LNCaP clone FGC (cell line): ENCODE data around the gene KDSR.
A peak's percentile ranks its signal among the peaks of the same experiment; 100 is the strongest.

Experiments used
- DNase-seq: peaks from one replicate; pipeline ENCODE4 v3.0.0-alpha.2; 2011; ENCODE audit warnings: low read depth
- H3K4me3 ChIP-seq: 2 replicates; pipeline ENCODE4 v1.5.1; 2011; ENCODE audit warnings: mild to moderate bottlenecking, low read depth, low read length, control low read depth
- CTCF ChIP-seq: IDR thresholded peaks from 2 replicates; pipeline ENCODE4 v1.5.1; 2012; ENCODE audit warnings: mild to moderate bottlenecking; ENCODE audit not compliant: control insufficient read depth, insufficient read depth; ENCODE audit errors: extremely low read depth

Gene KDSR

DNA sequence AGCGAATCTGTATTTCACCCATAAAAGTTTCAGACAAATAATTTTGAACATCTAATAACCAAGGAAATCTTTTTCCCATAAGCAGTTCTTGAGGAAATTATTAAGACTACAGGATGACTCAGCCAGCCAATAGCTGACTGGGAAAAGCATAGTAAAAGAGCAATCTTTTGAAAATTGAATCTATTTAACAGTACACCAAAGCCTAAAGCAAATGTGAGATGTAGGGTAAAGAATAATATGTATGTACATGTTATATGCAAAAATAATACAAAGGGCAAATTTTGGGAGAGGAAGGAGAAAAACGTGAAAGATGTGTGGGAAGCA is 12.6 kb upstream of the KDSR start:
- DNase-seq, result no peak
- TF ChIP-seq CTCF, result no peak
- H3K4me3 ChIP-seq, result no peak overlapping the region

DNA sequence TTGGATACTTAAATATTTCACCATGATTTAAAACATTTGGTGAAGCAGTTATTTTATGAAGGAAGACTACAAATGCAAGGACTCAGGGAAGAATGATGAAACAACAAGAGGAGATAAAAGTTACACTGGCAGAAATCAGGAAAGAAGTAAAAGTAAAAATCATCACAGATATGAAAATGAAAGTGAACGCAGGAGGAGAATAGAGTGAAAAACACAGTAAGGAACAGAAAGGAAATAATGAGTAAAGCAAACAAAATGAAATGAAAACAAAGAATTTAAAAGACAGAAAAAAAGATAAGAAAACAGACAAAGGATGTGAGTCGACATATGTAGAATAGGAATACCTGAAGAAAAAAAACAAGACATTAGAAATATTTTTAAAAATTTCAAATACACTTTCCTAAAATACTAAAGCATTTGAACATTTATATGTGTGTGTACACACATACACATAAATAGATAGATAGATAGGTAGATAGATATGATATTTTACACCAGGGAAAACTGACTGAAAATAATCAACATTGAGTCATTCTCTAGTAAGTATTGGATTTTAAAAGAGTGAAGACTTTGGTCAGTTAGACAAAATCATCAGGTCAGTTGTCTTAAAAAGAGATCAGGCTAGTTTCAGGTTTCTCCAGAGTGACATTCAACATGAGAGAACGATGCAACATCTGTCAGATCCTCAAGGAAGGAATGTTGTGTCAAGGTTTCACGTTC is 12.1 kb upstream of the KDSR start:
- no peak for DNase-seq
- no peak overlapping the region for H3K4me3 ChIP-seq
- no peak for TF ChIP-seq CTCF

DNA sequence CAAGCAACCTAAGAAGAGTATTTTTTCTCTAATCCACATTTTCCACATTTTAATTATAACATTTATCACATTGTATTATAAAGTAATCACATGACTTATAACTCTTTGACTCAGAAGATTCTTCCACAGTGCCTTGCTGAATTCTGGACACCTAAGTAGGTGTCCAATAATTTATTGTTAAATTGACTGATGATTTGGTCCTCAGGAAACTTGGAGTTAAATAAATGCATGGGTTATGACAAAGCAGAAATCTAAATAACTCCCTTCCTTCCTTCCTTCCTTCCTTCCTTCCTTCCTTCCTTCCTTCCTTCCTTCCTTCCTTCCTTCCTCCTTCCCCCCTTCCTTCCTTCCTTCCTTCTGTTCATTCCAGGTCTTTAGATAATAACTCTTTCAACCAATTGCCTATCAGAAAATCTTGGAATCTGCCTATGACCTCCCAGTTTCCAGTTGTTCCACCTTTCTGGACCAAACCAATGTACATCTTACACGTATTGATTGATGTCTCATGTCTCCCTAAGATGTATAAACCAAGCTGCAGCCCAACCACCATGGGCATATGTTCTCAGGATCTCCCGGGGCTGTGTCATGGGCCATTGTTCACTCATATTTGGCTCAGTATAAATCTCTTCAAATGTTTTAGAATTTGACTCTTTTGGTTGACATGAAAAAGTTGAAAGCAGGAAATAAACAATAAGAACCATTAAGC is 10.4 kb upstream of the KDSR start:
- no peak overlapping the region for H3K4me3 ChIP-seq
- no peak for DNase-seq
- TF ChIP-seq CTCF, result no peak

- DNase-seq, result no peak
- TF ChIP-seq CTCF, result no peak
- no peak overlapping the region for H3K4me3 ChIP-seq
Observed at GRCh38 chr18:63376538-63376937, 9.5 kb upstream of the KDSR start.

DNA sequence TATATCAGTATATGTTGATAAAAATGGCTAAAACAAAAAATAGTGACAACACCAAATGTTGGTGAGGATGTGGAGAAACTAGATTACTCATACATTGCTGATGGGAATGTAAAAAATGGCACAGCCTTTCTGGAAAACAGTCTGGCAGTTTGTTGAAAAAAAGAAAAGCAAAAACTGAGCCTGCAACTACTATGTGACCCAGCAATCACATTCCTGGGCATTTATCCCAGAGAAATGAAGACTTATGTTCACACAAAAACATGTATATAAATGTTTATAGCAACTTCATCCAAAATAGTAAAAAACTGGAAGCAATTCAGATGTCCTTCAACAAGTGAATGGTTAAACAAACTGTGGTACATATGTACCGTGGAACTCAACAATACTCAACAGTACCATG is 7.5 kb upstream of the KDSR start:
- no peak overlapping the region for H3K4me3 ChIP-seq
- no peak for DNase-seq
- TF ChIP-seq CTCF, result no peak

DNA sequence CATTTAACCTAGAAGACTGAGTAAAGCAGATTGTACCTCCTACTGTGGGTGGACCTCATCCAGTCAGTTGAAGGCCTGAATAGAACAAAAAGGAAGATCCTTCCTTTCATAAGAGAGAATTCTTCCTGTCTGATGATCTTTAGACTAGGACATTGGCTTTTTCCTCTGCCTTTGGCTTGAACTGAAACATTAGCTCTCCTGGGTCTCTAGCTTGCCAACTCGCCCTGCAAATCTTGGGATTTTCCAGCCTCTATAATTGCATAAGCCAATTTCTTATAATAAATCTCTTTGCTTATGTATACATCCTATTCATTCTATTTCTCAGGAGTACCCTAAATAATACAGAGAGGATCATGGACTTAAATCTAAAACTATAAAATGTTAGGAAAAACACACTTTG is 6.2 kb upstream of the KDSR start:
- no peak overlapping the region for H3K4me3 ChIP-seq
- DNase-seq, result no peak
- TF ChIP-seq CTCF, result no peak

- no peak for DNase-seq
- no peak for TF ChIP-seq CTCF
- H3K4me3 ChIP-seq, result peak overlapping the region; percentile 73
Observed at GRCh38 chr18:63368611-63369010, 1.6 kb upstream of the KDSR start.
